CD4-positive, alpha-beta T cell (primary cell): ENCODE measurements around the gene UPF2. TPM values are rescaled to one million over a fixed set of nuclear protein-coding genes. Genes with fewer than 3 reads are reported as not detected.

Experiments
- ATAC-seq: fragments of 200-7000 bp; cut with Tn5 transposase; one replicate; pipeline ENCODE4 v1.10.0; 2022; ENCODE audit warnings: mild to moderate bottlenecking; ENCODE audit not compliant: poor library complexity
- CTCF ChIA-PET: fragments of 350-600 bp; sonication (Branson Sonifier 250); formaldehyde crosslinking; loops from one replicate; lab custom pipeline; 2021; ENCODE audit warnings: antibody characterized with exemption, inconsistent platforms; lab: Charles Lee
- POLR2A ChIA-PET: fragments of 350-600 bp; sonication (Branson Sonifier 250); formaldehyde crosslinking; loops from one replicate; lab custom pipeline; 2021; ENCODE audit warnings: antibody characterized with exemption, inconsistent platforms; lab: Charles Lee
- DNase-seq, 14 experiments: peaks; one replicate each; pipeline ENCODE4 v3.0.0-alpha.2; 2013 to 2020; ENCODE audit warnings: mixed read lengths in 2 of 14
- H3K27ac ChIP-seq, 2 donors: one replicate each; pipeline versions ENCODE4 v1.5.1 to v1.7.0; 2013; ENCODE audit warnings: low read length in 2 of 2, low read depth in 1 of 2, mild to moderate bottlenecking in 1 of 2
- H3K27me3 ChIP-seq, 2 experiments: 1 replicate in 1 of 2; 2 replicates in 1 of 2; pipeline versions ENCODE4 v1.6.1 to v1.7.0; 2013; ENCODE audit warnings: low read length in 2 of 2, control low read depth in 1 of 2, mild to moderate bottlenecking in 1 of 2, moderate library complexity in 1 of 2; ENCODE audit not compliant: insufficient read depth in 2 of 2, control insufficient read depth in 1 of 2
- H3K36me3 ChIP-seq: one replicate; pipeline ENCODE4 v1.6.1; 2013; ENCODE audit warnings: low read length, control low read depth; ENCODE audit not compliant: insufficient read depth
- H3K4me1 ChIP-seq: one replicate; pipeline ENCODE4 v1.6.1; 2013; ENCODE audit warnings: low read length, control low read depth; ENCODE audit not compliant: insufficient read depth
- H3K4me3 ChIP-seq: one replicate; pipeline ENCODE4 v1.5.1; 2013; ENCODE audit warnings: mild to moderate bottlenecking, low read length, moderate library complexity
- H3K9me3 ChIP-seq, 2 experiments: 1 replicate in 1 of 2; 2 replicates in 1 of 2; pipeline versions ENCODE4 v1.6.1 to v1.7.0; 2013; ENCODE audit warnings: low read length in 2 of 2, mild to moderate bottlenecking in 2 of 2, control low read depth in 1 of 2, moderate library complexity in 1 of 2; ENCODE audit not compliant: control insufficient read depth in 1 of 2, insufficient read depth in 1 of 2
- H3K27ac Mint-ChIP-seq: one replicate; pipeline ENCODE4 v1.8.0; 2020; ENCODE audit warnings: mixed read lengths
- H3K27me3 Mint-ChIP-seq: one replicate; pipeline ENCODE4 v1.8.0; 2021; ENCODE audit warnings: mixed read lengths
- H3K36me3 Mint-ChIP-seq: one replicate; pipeline ENCODE4 v1.8.0; 2021; ENCODE audit warnings: low read depth, mixed read lengths
- H3K4me1 Mint-ChIP-seq: one replicate; pipeline ENCODE4 v1.8.0; 2021; ENCODE audit warnings: low read depth, mixed read lengths
- H3K4me3 Mint-ChIP-seq: one replicate; pipeline ENCODE4 v1.8.0; 2020; ENCODE audit warnings: mild to moderate bottlenecking, mixed read lengths
- H3K9me3 Mint-ChIP-seq: one replicate; pipeline ENCODE4 v1.8.0; 2020; ENCODE audit warnings: mixed read lengths
- CTCF ChIP-seq: fragments of 200-600 bp; IDR thresholded peaks from one replicate; pipeline ENCODE4 v1.8.0; 2022; ENCODE audit warnings: antibody characterized with exemption, mild to moderate bottlenecking
- intact Hi-C, 2 experiments: fragments of 100-400 bp; cut with DNase I in 1 of 2; cut with micrococcal nuclease in 1 of 2; formaldehyde crosslinking; loops; one replicate each; pipeline versions ENCODE4 v1.15.1 to v1.9.0; 2023 to 2025; cut with DNase I, micrococcal nuclease
- total RNA-seq, 174 experiments: library from RNA in 2 of 174; stranded (reverse) in 2 of 174; gene quantifications; one replicate each; pipeline ENCODE4 v1.2.3 and lab custom pipeline; 2021 to 2026

Gene UPF2
- total RNA-seq, 2 experiments from 2014 or later: 14.5 to 15.3 TPM

- H3K36me3 ChIP-seq: no peaks in the 10 kb centered on the region
- Mint-ChIP-seq H3K27me3 (no peaks in the 10 kb centered on the region), H3K36me3 (no peaks in the 10 kb centered on the region), H3K9me3 (no peaks in the 10 kb centered on the region), H3K4me3 (no peak overlapping the region), H3K27ac (no peak overlapping the region), H3K4me1 (peaks cover 10% of the 10 kb centered on the region)
- POLR2A ChIA-PET: no interaction called here
- H3K9me3 ChIP-seq: no peaks in the 10 kb centered on the region
- peaks cover 0 to 3% of the 10 kb centered on the region in 2 experiments for H3K27me3 ChIP-seq
- TF ChIP-seq CTCF: no peak
- ATAC-seq (peak; percentile 51), DNase-seq (peak in 7 of 14 experiments; percentile 12 to 72 (median 37))
- peaks cover 30% of the 10 kb centered on the region for H3K4me1 ChIP-seq
- CTCF ChIA-PET: no interaction called here
- intact Hi-C loops: no loop called here
- no peak overlapping the region for H3K4me3 ChIP-seq
- H3K27ac ChIP-seq: no peak overlapping the region
These were observed 167.8 kb downstream of the UPF2 start for GRCh38 chr10:11874568-11875493.

- CTCF ChIA-PET: no interaction called here
- peaks cover 0 to 3% of the 10 kb centered on the region in 2 experiments for H3K27me3 ChIP-seq
These were observed 171.1 kb downstream of the UPF2 start for GRCh38 chr10:11871466-11871865.

GRCh38 chr10:11870900-11871400, 171.7 kb downstream of the UPF2 start:
- ATAC-seq: no peak
- Histone ChIP-seq H3K4me1 (peaks cover 30% of the 10 kb centered on the region), H3K27ac (no peak overlapping the region), H3K36me3 (no peaks in the 10 kb centered on the region), H3K4me3 (no peak overlapping the region), H3K9me3 (no peaks in the 10 kb centered on the region), H3K27me3 (peaks cover 0 to 3% of the 10 kb centered on the region in 2 experiments)
- no peak for TF ChIP-seq CTCF
- ChIA-PET CTCF (no interaction called here), POLR2A (no interaction called here)
- DNase-seq: no peak
- Mint-ChIP-seq H3K27me3 (no peaks in the 10 kb centered on the region), H3K4me3 (no peak overlapping the region), H3K9me3 (no peaks in the 10 kb centered on the region), H3K4me1 (peaks cover 10% of the 10 kb centered on the region), H3K36me3 (no peaks in the 10 kb centered on the region), H3K27ac (no peak overlapping the region)
- intact Hi-C loops: no loop called here

More at GRCh38 chr10:11871466-11871865, 171.1 kb downstream of the UPF2 start:
- Mint-ChIP-seq H3K4me1 (peaks cover 10% of the 10 kb centered on the region), H3K27ac (no peak overlapping the region), H3K36me3 (no peaks in the 10 kb centered on the region), H3K4me3 (no peak overlapping the region), H3K9me3 (no peaks in the 10 kb centered on the region), H3K27me3 (no peaks in the 10 kb centered on the region)
- TF ChIP-seq CTCF: no peak
- H3K9me3 ChIP-seq: no peaks in the 10 kb centered on the region
- POLR2A ChIA-PET: no interaction called here
- no peak overlapping the region for H3K4me3 ChIP-seq
- DNase-seq (peak in 2 of 14 experiments; percentile 12 to 31), ATAC-seq (no peak)
- no peak overlapping the region for H3K27ac ChIP-seq
- H3K4me1 ChIP-seq: peaks cover 30% of the 10 kb centered on the region
- no peaks in the 10 kb centered on the region for H3K36me3 ChIP-seq
- intact Hi-C loops: no loop called here
